GM10266 (cell line): Measurements from ENCODE around the gene CCNL2.

Experiments used
- DNase-seq: peaks from one replicate; pipeline ENCODE4 v3.0.0; 2012; ENCODE audit errors: extremely low spot score
- TF ChIP-seq, protein P1 (sequence below): IDR thresholded peaks from 2 replicates; pipeline ENCODE4 v1.5.1; 2012; ENCODE audit warnings: mild to moderate bottlenecking, low read depth; ENCODE audit not compliant: control insufficient read depth, insufficient read depth; ENCODE audit errors: missing control alignments

Gene CCNL2

DNA sequence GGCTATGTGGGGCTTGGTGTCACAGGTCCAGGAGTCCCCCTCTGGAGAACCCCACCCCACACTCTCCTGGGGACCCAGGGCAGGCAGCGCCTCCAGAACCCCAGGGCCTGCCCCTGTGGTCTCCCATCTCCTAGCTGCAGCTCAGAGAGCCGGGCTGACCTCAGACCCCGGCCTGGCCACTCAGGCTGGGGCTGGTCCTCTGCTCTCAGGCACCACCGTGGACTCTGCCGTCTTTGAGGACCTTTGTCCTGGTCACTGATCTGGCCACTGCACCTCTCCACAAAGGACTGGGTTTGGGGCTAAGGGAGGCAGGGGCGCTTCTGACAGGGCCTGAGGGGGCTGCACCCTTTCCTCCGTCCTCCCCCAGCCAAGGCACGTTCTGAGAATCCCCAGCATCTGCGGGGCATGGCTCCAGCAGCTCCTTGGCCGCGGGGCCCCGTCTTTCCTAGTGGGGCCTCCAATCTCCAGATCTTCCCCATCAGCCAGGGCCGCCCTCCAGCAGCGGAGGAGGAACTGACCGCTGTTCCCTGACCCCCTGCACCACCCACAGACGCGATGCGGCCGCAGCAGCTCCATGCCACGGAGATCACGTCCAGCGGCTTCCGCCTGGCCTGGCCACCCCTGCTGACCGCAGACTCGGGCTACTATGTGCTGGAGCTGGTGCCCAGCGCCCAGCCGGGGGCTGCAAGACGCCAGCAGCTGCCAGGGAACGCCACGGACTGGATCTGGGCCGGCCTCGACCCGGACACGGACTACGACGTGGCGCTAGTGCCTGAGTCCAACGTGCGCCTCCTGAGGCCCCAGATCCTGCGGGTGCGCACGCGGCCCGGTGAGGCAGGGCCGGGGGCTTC is 39.6 kb upstream of the CCNL2 start:
- DNase-seq = no peak
- TF ChIP-seq, protein P1, sequence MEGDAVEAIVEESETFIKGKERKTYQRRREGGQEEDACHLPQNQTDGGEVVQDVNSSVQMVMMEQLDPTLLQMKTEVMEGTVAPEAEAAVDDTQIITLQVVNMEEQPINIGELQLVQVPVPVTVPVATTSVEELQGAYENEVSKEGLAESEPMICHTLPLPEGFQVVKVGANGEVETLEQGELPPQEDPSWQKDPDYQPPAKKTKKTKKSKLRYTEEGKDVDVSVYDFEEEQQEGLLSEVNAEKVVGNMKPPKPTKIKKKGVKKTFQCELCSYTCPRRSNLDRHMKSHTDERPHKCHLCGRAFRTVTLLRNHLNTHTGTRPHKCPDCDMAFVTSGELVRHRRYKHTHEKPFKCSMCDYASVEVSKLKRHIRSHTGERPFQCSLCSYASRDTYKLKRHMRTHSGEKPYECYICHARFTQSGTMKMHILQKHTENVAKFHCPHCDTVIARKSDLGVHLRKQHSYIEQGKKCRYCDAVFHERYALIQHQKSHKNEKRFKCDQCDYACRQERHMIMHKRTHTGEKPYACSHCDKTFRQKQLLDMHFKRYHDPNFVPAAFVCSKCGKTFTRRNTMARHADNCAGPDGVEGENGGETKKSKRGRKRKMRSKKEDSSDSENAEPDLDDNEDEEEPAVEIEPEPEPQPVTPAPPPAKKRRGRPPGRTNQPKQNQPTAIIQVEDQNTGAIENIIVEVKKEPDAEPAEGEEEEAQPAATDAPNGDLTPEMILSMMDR = no peak

DNA sequence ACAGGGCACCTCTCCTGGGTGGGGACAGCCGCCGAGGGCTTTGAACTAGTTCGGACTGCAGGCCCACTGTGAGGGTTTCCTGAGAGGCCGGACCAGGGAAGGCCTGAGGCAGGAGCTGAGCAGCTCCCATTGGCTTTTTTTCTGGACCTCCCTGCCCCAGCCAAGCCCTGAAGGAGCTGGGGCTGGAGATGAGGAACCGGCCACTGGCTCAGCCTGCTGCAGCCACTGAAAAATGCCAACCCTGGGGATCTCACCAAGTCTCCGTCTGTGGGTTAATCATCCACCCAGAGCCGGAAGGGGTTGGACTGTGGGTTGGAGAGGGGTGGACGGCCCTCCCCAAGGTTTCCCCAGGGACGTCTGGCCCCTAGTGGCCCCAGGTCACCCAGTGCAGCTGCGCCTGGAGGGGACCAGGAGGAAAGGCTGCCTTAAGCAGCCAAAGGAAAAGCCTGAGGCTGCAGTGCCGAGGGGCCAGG is 38.8 kb upstream of the CCNL2 start:
- TF ChIP-seq, protein P1 = no peak
- DNase-seq = peak; percentile 53

DNA sequence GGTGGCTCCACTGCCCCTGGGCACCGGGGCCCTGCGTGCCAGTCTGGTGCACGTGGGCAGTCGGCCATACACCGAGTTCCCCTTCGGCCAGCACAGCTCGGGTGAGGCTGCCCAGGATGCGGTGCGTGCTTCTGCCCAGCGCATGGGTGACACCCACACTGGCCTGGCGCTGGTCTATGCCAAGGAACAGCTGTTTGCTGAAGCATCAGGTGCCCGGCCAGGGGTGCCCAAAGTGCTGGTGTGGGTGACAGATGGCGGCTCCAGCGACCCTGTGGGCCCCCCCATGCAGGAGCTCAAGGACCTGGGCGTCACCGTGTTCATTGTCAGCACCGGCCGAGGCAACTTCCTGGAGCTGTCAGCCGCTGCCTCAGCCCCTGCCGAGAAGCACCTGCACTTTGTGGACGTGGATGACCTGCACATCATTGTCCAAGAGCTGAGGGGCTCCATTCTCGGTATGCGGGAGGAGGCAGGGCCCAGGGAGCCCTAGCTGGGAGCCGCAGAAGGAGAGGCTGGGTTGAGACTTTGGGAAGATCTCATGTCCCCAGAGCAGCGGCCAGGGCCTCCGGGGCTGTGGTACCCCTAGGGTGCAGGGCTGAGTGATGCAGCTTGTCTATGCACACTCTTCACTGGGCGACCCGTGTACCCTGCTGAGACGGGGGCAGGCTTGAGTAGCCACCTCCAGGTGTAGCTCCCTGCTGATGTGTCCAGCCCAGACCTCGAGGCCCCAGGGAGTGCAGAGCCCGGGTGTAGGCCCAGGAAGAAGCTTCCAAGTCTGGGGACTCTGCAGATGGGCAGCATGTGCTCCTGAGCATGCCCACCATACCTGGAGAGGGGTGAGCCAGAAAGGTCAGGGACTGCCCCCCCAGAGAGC is 38.1 kb upstream of the CCNL2 start:
- TF ChIP-seq, protein P1 = no peak
- peak; percentile 25 for DNase-seq

DNA sequence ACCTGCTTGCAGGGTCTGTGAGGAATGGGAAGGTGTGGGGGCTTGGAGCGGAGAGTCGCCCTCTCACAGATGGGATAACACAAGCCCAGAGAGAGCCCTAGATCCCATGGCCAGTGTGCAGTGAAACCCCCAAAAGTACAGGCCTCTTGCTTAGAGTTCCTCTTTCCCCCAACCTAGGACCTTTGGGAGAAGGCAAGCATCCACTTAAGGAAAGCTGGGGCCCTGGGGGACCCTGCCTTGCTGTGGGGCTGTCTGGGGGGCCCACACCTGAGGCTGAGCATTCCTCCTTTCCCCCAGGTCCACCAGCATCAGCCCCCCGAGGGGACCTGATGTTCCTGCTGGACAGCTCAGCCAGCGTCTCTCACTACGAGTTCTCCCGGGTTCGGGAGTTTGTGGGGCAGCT is 37.5 kb upstream of the CCNL2 start:
- TF ChIP-seq, protein P1 = no peak
- DNase-seq = peak; percentile 50

DNA sequence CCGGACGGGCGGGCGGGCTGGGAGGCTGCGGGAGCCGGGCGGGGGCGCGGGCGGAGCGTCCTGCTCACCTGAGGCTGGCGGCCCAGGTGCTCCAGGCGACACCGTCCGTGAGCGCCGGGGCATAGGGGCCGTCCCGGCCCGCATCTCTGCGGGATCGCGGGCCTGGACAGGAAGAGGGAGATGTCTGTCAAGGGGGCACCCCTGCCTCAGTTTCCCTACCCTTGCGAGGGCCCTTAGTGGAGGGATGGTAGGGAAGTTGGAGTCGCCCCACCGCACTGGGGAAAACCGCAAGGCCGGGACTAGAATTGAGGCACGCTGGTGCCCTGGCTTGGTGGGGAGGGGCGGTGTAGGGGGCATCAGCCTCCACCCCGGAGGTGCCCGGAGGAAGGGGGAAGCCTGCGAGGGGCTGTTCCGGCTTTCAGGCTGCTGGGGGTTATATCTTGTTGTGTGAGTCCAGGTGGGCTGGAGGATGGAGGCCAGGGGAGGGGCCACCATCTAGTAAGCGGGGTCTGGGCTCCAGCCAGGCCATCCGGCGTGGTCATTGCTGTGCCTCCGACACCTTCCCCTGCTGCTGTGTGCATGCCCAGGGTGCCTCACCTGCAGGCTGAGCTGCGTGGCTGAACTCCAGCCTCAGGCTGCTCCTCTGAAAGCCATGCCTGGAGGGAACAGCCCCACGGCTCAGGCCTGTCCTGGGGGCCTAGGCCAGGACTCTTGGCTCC is 36.9 kb upstream of the CCNL2 start:
- TF ChIP-seq, protein P1 = no peak
- peak; percentile 41 for DNase-seq

DNA sequence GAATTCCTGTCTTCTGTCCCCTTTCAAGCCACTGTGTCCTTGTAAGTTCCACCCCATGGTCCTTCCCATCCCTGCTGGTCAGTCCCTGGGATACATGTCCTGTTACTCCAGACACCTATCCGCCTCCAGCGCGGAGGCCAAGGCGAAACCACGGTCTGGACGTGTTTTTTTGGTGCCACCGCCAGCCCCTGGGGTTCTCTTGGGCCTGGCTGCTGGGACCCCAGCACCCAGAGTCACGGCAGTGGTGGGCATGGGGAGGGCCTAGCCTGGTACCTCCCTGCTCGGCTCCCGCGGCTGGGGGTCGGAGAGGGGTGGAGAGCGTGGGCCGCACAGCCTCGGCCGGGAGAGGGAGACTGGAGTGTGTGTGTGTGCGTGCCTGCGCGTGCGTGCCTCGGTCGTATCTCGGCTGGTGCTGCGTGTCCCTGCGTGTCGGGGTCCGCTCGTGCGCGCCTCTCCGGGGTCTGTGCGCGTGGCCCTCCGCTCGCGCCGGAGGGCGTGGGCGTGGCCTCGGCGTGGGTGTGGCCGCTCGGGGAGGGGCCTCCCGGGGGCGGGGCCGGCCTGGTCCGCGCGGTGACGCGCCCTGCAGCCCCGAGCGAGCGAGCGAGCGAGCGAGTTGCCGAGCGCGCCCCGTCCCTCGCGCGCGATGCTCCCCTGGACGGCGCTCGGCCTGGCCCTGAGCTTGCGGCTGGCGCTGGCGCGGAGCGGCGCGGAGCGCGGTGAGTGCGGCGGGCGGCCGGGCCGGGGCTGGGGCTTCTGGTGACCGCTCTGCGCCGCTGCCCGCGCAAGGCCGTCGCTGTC is 36.2 kb upstream of the CCNL2 start, which contains the start of gene VWA1:
VWA1 (plus strand) TSS at position 585 of the 798 bp plus-strand sequence; CDS start at position 644, 59 bp downstream.
- peak; percentile 97 for DNase-seq

More for the DNA sequence above, 36.2 kb upstream of the CCNL2 start, which contains the start of gene VWA1:
- TF ChIP-seq, protein P1 = no peak
